ENCODE data around the gene IGFBP6.

Gene IGFBP6

DNA sequence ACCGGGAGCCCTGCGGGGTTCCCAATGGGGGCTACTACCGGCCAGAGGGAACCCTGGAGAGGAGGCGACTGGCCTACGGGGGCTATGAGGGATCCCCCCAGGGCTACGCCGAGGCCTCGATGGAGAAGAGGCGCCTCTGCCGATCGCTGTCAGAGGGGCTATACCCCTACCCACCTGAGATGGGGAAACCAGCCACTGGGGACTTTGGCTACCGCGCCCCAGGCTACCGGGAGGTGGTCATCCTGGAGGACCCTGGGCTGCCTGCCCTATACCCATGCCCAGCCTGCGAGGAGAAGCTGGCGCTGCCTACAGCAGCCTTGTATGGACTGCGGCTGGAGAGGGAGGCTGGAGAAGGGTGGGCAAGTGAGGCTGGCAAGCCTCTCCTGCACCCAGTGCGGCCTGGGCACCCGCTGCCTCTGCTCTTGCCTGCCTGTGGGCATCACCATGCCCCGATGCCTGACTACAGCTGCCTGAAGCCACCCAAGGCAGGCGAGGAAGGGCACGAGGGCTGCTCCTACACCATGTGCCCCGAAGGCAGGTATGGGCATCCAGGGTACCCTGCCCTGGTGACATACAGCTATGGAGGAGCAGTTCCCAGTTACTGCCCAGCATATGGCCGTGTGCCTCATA lies 37.9 kb upstream of the IGFBP6 start:
- no peak for DNase-seq

GRCh38 chr12:53060064-53060720 lies 37.3 kb upstream of the IGFBP6 start:
- no peak for DNase-seq

DNA sequence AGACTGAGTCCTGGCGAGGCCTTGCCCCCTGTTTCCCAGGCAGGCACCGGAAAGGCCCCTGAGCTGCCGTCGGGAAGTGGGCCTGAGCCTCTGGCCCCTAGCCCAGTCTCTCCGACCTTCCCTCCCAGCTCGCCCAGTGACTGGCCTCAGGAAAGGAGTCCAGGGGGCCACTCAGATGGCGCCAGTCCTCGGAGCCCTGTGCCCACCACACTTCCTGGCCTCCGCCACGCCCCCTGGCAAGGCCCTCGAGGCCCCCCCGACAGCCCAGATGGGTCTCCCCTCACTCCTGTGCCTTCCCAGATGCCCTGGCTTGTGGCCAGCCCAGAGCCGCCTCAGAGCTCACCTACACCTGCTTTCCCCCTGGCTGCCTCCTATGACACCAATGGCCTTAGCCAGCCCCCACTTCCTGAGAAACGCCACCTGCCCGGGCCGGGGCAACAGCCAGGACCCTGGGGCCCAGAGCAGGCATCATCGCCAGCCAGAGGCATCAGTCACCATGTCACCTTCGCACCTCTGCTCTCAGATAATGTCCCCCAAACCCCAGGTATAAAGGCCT lies 36.7 kb upstream of the IGFBP6 start:
- DNase-seq = no peak

DNA sequence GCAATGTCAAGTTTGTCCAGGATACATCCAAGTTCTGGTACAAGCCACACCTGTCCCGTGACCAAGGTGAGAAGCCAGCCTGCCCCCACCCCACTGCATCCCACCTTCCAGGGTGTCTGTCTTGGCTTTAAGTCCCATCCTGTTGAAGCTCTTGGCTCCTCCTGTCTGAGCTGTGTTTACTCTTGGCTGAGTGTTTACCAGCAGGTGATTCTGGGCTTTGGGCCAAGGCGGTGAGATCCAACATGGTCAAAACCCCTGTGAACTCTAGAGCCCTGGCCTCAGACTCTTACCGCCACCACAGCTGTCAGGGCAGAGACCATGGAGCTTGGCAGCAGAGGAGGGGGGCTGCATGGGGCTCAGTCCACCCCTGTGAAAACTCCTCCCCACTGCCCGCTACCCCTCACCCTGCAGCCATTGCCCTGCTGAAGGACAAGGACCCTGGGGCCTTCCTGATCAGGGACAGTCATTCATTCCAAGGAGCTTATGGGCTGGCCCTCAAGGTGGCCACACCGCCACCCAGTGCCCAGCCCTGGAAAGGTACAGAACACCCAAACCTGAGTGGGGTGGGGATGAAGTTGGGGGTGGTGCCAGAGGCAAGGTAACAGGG lies 36.0 kb upstream of the IGFBP6 start:
- DNase-seq = peak in 1 of 2 experiments; percentile 29

DNA sequence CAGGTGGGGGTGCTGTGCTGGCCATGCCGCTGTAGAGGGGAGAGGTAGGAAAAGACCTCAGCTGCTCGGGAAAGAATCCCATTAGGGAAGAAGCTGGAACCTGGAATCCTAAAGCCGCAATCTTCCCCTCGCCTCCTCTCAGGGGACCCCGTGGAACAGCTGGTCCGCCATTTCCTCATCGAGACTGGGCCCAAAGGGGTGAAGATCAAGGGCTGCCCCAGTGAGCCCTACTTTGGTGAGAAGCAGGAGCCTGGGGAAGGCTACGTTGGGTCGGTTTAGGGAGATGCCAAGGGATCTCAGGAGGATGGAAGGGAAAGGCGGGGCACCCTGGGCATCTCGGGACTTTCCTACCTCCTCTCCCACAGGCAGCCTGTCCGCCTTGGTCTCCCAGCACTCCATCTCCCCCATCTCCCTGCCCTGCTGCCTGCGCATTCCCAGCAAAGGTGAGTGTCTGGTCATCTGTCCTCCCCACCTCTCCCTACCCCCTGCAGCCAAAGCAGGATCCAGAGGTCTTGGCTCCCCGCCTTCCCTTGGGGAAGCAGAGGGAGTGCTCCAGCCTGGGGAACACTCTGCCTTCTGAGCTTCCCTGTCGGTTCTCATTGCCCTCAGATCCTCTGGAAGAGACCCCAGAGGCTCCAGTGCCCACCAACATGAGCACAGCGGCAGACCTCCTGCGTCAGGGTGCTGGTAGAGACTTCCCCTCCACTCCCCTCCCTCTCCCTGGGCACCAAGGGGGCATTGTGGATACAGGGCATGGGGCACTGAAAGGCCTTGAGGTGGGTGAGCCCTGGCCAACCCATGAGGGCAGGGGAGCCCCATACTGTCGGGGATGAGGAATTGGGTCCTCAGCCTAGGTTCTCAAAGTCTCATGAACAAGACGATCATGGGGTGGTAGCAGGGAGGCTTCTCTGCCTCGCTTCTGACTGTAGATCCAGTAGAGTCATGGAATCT lies 35.2 kb upstream of the IGFBP6 start:
- DNase-seq = no peak

GRCh38 chr12:53062977-53063707 lies 34.3 kb upstream of the IGFBP6 start:
- no peak for DNase-seq

DNA sequence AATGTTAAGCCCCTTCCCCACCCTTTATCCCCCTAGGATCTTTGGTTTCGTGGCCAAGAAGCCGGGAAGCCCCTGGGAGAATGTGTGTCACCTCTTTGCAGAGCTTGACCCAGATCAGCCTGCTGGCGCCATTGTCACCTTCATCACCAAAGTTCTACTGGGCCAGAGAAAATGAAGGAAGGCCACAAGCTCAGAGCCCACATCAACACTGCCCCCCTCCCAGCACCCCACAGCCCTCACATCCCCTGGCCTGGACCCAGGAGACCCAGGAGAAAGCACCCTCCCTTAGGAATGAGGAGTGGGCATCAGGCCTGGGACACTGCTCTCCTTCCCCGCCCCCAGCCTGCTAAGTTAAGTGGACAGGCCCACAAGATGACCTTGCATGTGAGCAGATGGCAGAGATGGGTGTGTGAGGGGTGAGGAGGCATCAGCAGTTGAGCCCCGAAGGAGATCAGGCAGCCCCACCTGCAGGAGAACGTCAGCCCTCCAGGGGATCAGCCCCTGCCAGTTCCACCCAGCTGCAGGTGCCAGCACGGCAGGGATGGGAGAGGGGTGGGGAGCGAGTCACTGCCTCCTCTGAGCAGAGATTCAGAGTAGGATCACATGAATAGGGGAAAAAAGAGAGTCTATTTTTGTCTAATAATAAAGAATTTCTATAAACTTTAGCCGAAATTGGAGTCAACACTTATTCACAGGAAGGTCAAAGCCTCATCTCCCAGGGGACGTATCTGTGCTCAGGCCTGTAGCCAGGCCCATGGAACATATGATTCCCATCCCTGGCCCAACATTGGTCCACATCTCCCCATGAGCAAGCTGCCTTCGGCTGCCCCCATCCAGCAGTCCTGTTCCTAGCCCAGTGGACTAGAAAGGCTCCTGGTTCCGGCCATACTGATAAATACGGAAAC lies 33.5 kb upstream of the IGFBP6 start:
- no peak for DNase-seq

DNA sequence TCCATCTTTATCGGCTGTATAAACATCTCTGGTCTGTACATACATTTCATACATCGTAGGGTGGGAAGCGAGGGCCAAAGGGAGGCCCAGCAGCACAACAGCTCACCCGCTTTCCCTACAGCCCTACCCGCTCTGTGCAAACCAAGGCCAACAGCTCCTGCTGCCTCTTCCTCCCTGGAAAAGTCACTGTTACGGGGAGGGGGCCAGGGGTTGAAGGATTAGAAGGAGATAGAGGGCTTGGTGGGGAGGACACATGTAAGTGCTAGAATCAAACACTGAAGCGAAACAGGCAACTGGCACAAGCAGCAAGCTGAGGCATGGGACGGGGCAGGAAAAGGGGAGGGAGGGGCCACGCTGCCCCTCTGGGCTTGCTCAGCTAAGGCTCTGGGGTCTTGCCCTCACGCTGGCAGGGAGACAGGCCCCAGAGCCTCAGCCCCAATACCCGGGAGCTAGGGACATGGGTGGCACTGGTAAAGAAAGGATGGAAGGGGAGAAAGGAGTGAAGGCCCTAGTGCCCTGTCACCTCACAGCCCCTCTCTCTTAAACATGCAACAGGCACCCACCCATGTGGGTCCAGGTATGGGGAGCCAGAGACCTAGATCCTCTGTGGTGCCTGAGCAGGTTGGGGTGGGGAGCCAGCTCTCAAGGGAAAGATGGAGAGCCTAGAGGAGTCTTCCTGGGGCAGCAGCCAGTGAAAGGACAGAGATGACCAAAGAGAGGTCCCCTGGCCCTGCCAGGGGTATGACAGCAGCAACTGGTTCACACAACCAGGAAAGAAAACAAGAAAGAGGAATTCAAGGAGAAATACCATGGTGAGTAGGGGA lies 32.6 kb upstream of the IGFBP6 start:
- DNase-seq = no peak

DNA sequence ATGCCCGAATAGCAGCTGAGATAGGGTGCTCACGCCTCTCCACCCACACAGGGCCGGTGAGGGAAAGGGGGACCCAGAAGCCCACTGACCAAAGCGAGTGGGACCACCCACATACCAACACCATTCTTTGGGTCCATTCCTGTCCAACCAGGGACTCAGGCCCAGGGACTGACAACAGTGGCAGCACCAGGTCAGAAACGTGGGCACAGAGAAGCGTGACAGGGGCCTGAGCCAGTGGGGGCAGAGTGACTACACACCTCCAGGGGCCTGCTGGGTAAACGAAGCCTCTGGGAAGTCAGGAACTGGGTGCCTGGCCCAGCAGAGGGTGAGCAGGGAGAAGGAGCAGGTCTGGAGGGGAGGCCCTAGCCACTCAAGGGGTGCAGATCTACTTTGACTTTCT lies 32.0 kb upstream of the IGFBP6 start:
- DNase-seq = no peak

DNA sequence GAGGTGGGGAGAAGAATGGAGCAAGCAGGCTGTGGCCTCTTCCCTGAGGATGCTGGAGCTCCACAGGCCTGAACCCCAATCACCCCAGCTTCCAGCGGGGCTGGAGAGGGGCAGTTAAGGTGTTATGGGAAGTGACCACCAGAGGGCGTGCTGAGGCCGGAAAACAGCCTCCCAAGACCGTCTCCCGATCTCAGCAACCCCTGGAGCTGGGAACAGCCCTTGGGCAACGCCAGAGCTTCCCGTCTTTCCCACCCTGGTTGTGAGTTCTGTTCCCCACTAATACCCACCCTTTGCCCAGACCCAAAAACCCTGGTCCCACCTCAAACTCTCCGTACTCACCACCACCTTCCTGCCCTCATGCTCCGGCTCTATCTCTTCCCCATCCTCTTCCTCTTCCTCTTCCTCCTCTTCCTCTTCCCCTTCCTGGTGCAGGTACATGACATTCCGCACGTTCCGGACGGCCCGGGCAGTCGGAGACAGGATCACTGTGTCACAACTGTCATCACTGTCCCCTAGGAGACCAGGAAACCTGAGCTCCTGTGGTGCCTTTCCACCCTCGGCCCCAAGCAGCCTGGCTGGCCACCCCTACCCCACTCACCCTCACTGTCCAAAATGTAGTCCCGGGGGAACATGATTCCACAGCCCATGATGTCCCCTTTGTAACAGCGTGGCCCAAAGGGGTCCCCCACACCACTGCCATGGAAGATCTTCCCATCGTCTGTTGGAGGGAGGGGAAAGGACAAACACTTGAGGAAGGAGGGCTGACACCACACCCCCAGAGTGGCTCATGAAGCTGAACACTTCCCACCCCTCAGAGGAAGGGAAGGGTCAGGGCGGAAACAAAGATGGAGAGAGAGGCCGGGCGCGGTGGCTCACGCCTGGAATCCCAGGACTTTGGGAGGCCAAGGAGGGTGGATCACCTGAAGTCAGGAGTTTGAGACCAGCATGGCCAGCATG lies 31.2 kb upstream of the IGFBP6 start:
- peak in 1 of 2 experiments; percentile 73 for DNase-seq

GRCh38 chr12:53067074-53067992 lies 30.1 kb upstream of the IGFBP6 start:
- DNase-seq = no peak

- no peak for DNase-seq
These were observed 29.3 kb upstream of the IGFBP6 start for GRCh38 chr12:53067993-53068770.

- DNase-seq = no peak
These were observed 28.5 kb upstream of the IGFBP6 start for GRCh38 chr12:53068811-53069585.

GRCh38 chr12:53069621-53070410 lies 27.7 kb upstream of the IGFBP6 start:
- no peak for DNase-seq

DNA sequence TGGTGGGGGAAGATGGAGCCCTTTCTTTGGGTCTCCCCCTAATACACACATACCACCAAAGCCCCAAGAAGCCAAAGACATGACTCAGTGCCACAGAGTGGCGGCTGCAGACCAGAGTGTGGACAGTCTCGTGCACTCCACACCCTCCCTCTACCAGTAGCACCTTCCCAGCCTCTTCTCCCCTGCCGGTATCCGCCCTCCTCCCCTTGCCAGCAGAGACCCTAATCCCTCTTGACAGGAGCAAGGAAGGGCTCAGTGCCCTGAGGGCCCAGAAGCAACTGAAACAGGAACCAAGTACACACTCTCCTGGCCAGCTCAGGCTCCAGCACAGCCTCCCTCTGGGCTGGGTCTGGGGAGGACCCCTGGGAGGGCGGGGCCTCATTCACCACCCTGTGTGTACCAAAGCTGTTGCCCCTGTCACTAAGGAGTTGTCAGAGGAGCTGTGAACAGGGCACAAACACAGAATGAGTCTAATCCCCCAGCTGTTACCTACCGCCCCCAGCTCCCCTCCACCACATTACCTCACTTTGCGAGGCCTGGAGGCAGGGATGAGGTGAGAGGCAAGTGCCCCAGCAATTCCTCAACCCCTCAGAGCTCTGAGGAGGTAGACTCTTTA lies 26.5 kb upstream of the IGFBP6 start:
- DNase-seq = no peak

All from NCI-H446 (cell line).